ACC112 (cell line): ENCODE data around the gene TUNAR.

Experiments used
- H2AFZ ChIP-seq: fragments of 200-600 bp; sonication (generic); one replicate; pipeline ENCODE4 v1.6.0; 2017; ENCODE audit warnings: antibody characterized with exemption, low read length; ENCODE audit not compliant: unreplicated experiment
- H3K27ac ChIP-seq: fragments of 200-600 bp; sonication (generic); 2 replicates; pipeline ENCODE4 v1.5.1; 2014; ENCODE audit warnings: low read depth, mild to moderate bottlenecking, antibody characterized with exemption, low read length, moderate library complexity
- H3K27me3 ChIP-seq: fragments of 200-600 bp; sonication (generic); 2 replicates; pipeline ENCODE4 v1.6.1; 2014; ENCODE audit warnings: mild to moderate bottlenecking, antibody characterized with exemption, low read length, moderate library complexity, mixed read lengths; ENCODE audit not compliant: insufficient read depth
- H3K36me3 ChIP-seq: fragments of 200-600 bp; sonication (generic); 2 replicates; pipeline ENCODE4 v1.6.1; 2016; ENCODE audit warnings: mild to moderate bottlenecking, antibody characterized with exemption, low read length, moderate library complexity, mixed read lengths; ENCODE audit not compliant: insufficient read depth
- H3K4me1 ChIP-seq: fragments of 200-600 bp; sonication (generic); one replicate; pipeline ENCODE4 v1.6.1; 2016; ENCODE audit warnings: low read length, mixed read lengths; ENCODE audit not compliant: insufficient read depth, unreplicated experiment, control insufficient read depth
- H3K4me3 ChIP-seq: fragments of 200-600 bp; sonication (generic); 2 replicates; pipeline ENCODE4 v1.5.1; 2014; ENCODE audit warnings: mild to moderate bottlenecking, low read depth, low read length
- H3K79me2 ChIP-seq: fragments of 200-600 bp; sonication (generic); one replicate; pipeline ENCODE4 v1.6.0; 2016; ENCODE audit warnings: low read length; ENCODE audit not compliant: control insufficient read depth, unreplicated experiment, insufficient read depth

The TUNAR gene

GRCh38 chr14:95876761-95877538 is at the start of gene TUNAR:
TSS of gene TUNAR (plus strand) at chr14:95876832.
- H2AFZ ChIP-seq = no peak within 1 kb of the TSS
- no peak within 1 kb of the TSS for H3K27ac ChIP-seq
- no peaks in the 10 kb centered on the region for H3K4me1 ChIP-seq
- no peaks in the 10 kb centered on the region for H3K79me2 ChIP-seq
- H3K36me3 ChIP-seq = no peaks in the 10 kb centered on the region
- H3K4me3 ChIP-seq = no peak within 1 kb of the TSS
- H3K27me3 ChIP-seq = peaks cover 84% of the 10 kb centered on the region

- H3K4me3 ChIP-seq = no peak overlapping the region
- no peak overlapping the region for H3K27ac ChIP-seq
- no peaks in the 10 kb centered on the region for H3K4me1 ChIP-seq
- H3K36me3 ChIP-seq = no peaks in the 10 kb centered on the region
- H2AFZ ChIP-seq = no peak overlapping the region
- no peaks in the 10 kb centered on the region for H3K79me2 ChIP-seq
- H3K27me3 ChIP-seq = no peaks in the 10 kb centered on the region
Observed at GRCh38 chr14:95828649-95829265, 47.9 kb upstream of the TUNAR start.

- H3K79me2 ChIP-seq = no peaks in the 10 kb centered on the region
- H3K27me3 ChIP-seq = no peaks in the 10 kb centered on the region
- no peak overlapping the region for H3K4me3 ChIP-seq
- H2AFZ ChIP-seq = no peak overlapping the region
- H3K36me3 ChIP-seq = no peaks in the 10 kb centered on the region
- no peaks in the 10 kb centered on the region for H3K4me1 ChIP-seq
- H3K27ac ChIP-seq = no peak overlapping the region
Observed at GRCh38 chr14:95829321-95829720, 47.3 kb upstream of the TUNAR start.

- Histone ChIP-seq H3K36me3 (no peaks in the 10 kb centered on the region), H3K79me2 (no peaks in the 10 kb centered on the region), H2AFZ (no peak overlapping the region), H3K4me3 (no peak overlapping the region), H3K4me1 (no peaks in the 10 kb centered on the region), H3K27ac (no peak overlapping the region), H3K27me3 (no peaks in the 10 kb centered on the region)
Observed at GRCh38 chr14:95830386-95830785, 46.2 kb upstream of the TUNAR start.

- no peaks in the 10 kb centered on the region for H3K79me2 ChIP-seq
- no peak overlapping the region for H3K4me3 ChIP-seq
- no peaks in the 10 kb centered on the region for H3K36me3 ChIP-seq
- H3K27me3 ChIP-seq = no peaks in the 10 kb centered on the region
- H3K27ac ChIP-seq = no peak overlapping the region
- no peak overlapping the region for H2AFZ ChIP-seq
- H3K4me1 ChIP-seq = no peaks in the 10 kb centered on the region
Observed at GRCh38 chr14:95831041-95831440, 45.6 kb upstream of the TUNAR start.

- Histone ChIP-seq H3K27ac (no peak overlapping the region), H3K79me2 (no peaks in the 10 kb centered on the region), H2AFZ (no peak overlapping the region), H3K27me3 (no peaks in the 10 kb centered on the region), H3K36me3 (no peaks in the 10 kb centered on the region), H3K4me3 (no peak overlapping the region), H3K4me1 (no peaks in the 10 kb centered on the region)
Observed at GRCh38 chr14:95831468-95831867, 45.2 kb upstream of the TUNAR start.

- Histone ChIP-seq H3K4me1 (no peaks in the 10 kb centered on the region), H3K27me3 (no peaks in the 10 kb centered on the region), H3K79me2 (no peaks in the 10 kb centered on the region), H2AFZ (no peak overlapping the region), H3K4me3 (no peak overlapping the region), H3K36me3 (no peaks in the 10 kb centered on the region), H3K27ac (no peak overlapping the region)
Observed at GRCh38 chr14:95832012-95832411, 44.6 kb upstream of the TUNAR start.

- Histone ChIP-seq H3K79me2 (no peaks in the 10 kb centered on the region), H3K27me3 (no peaks in the 10 kb centered on the region)
Observed at GRCh38 chr14:95833429-95833828, 43.2 kb upstream of the TUNAR start.

GRCh38 chr14:95834496-95834895 is 42.1 kb upstream of the TUNAR start:
- H3K79me2 ChIP-seq = no peaks in the 10 kb centered on the region
- H3K27ac ChIP-seq = no peak overlapping the region
- H3K27me3 ChIP-seq = no peaks in the 10 kb centered on the region
- no peaks in the 10 kb centered on the region for H3K36me3 ChIP-seq
- H3K4me3 ChIP-seq = no peak overlapping the region
- no peak overlapping the region for H2AFZ ChIP-seq
- no peaks in the 10 kb centered on the region for H3K4me1 ChIP-seq

More at GRCh38 chr14:95833429-95833828, 43.2 kb upstream of the TUNAR start:
- Histone ChIP-seq H3K4me3 (no peak overlapping the region), H3K27ac (no peak overlapping the region), H3K36me3 (no peaks in the 10 kb centered on the region), H3K4me1 (no peaks in the 10 kb centered on the region), H2AFZ (no peak overlapping the region)

- Histone ChIP-seq H3K27me3 (no peaks in the 10 kb centered on the region), H3K36me3 (no peaks in the 10 kb centered on the region)
Observed at GRCh38 chr14:95835121-95835730, 41.4 kb upstream of the TUNAR start.

GRCh38 chr14:95838862-95839261 is 37.8 kb upstream of the TUNAR start:
- H3K27ac ChIP-seq = no peak overlapping the region
- no peak overlapping the region for H3K4me3 ChIP-seq
- H2AFZ ChIP-seq = no peak overlapping the region
- H3K36me3 ChIP-seq = no peaks in the 10 kb centered on the region
- H3K27me3 ChIP-seq = no peaks in the 10 kb centered on the region
- H3K79me2 ChIP-seq = no peaks in the 10 kb centered on the region
- H3K4me1 ChIP-seq = no peaks in the 10 kb centered on the region

More at GRCh38 chr14:95835121-95835730, 41.4 kb upstream of the TUNAR start:
- Histone ChIP-seq H3K4me3 (no peak overlapping the region), H3K27ac (no peak overlapping the region), H2AFZ (no peak overlapping the region), H3K79me2 (no peaks in the 10 kb centered on the region), H3K4me1 (no peaks in the 10 kb centered on the region)
